ENCODE data around the gene NCOA1. TPM values are rescaled to one million over a fixed set of nuclear protein-coding genes. Genes with fewer than 3 reads are reported as not detected.
"Not testable (repeated sequence)": the region's sequence is repeated elsewhere in the genome, so short reads cannot be mapped to it uniquely, and the experiment has no call there.

The NCOA1 gene
- total RNA-seq, 2 experiments from 2014 or later: 24.4 to 26.2 TPM

- no peak overlapping the region for H3K27ac Mint-ChIP-seq
- peaks cover 2% of the 10 kb centered on the region for H3K36me3 Mint-ChIP-seq
- H3K9me3 Mint-ChIP-seq (ENCODE audit: low read depth): no peaks in the 10 kb centered on the region
- CTCF ChIA-PET: interaction anchor here (1.5 kb wide), 1 partner anchor 9 kb away, joined by 5 read pairs; no protein-coding TSS in a partner anchor
- H3K4me1 Mint-ChIP-seq: peaks cover 43% of the 10 kb centered on the region
- no peak overlapping the region for H3K4me3 Mint-ChIP-seq
- ATAC-seq (no peak), DNase-seq (no peak)
- no peaks in the 10 kb centered on the region for H3K27me3 Mint-ChIP-seq
These were observed 24.8 kb downstream of the NCOA1 start for GRCh38 chr2:24515831-24516230.

GRCh38 chr2:24517247-24517646 lies 26.2 kb downstream of the NCOA1 start:
- ATAC-seq (no peak), DNase-seq (no peak)
- Mint-ChIP-seq H3K4me1 (peaks cover 46% of the 10 kb centered on the region), H3K27ac (peak overlapping the region; percentile 52), H3K9me3 (ENCODE audit: low read depth) (no peaks in the 10 kb centered on the region), H3K4me3 (peak overlapping the region; percentile 40), H3K27me3 (no peaks in the 10 kb centered on the region), H3K36me3 (peaks cover 2% of the 10 kb centered on the region)
- CTCF ChIA-PET: no interaction called here

GRCh38 chr2:24520175-24520574 lies 29.1 kb downstream of the NCOA1 start:
- DNase-seq (no peak), ATAC-seq (no peak)
- Mint-ChIP-seq H3K4me1 (peaks cover 34% of the 10 kb centered on the region), H3K27me3 (no peaks in the 10 kb centered on the region), H3K36me3 (peaks cover 6% of the 10 kb centered on the region), H3K9me3 (ENCODE audit: low read depth) (peaks cover 2% of the 10 kb centered on the region), H3K27ac (no peak overlapping the region), H3K4me3 (no peak overlapping the region)
- CTCF ChIA-PET: interaction anchor here (0.6 to 1.9 kb wide), 3 partner anchors 13 to 101 kb away, joined by 3 to 4 read pairs (median 3); partner anchors contain the start of gene NCOA1

GRCh38 chr2:24521162-24521857 lies 30.3 kb downstream of the NCOA1 start:
- no peak for DNase-seq
- Mint-ChIP-seq H3K27me3 (no peaks in the 10 kb centered on the region), H3K4me3 (no peak overlapping the region), H3K4me1 (peaks cover 31% of the 10 kb centered on the region), H3K36me3 (peaks cover 10% of the 10 kb centered on the region), H3K27ac (peak overlapping the region; percentile 62), H3K9me3 (ENCODE audit: low read depth) (peaks cover 2% of the 10 kb centered on the region)
- CTCF ChIA-PET: interaction anchor here (1.9 kb wide), 1 partner anchor 31 kb away, joined by 4 read pairs; the partner anchor contains the start of gene NCOA1
- ATAC-seq: peak; percentile 52

GRCh38 chr2:24521975-24522639 lies 31.1 kb downstream of the NCOA1 start:
- Mint-ChIP-seq H3K4me3 (no peak overlapping the region), H3K27me3 (no peaks in the 10 kb centered on the region), H3K27ac (peak overlapping the region; percentile 62), H3K9me3 (ENCODE audit: low read depth) (peaks cover 2% of the 10 kb centered on the region), H3K36me3 (peaks cover 10% of the 10 kb centered on the region), H3K4me1 (peaks cover 28% of the 10 kb centered on the region)
- ATAC-seq (peak; percentile 70), DNase-seq (no peak)
- CTCF ChIA-PET: no interaction called here

- CTCF ChIA-PET: interaction anchor here (0.7 kb wide), 1 partner anchor 24 kb away, joined by 3 read pairs; no protein-coding TSS in a partner anchor
- Mint-ChIP-seq H3K9me3 (ENCODE audit: low read depth) (peaks cover 15% of the 10 kb centered on the region), H3K36me3 (peaks cover 39% of the 10 kb centered on the region), H3K4me3 (no peak overlapping the region), H3K27me3 (no peaks in the 10 kb centered on the region), H3K27ac (no peak overlapping the region), H3K4me1 (no peaks in the 10 kb centered on the region)
- ATAC-seq (no peak), DNase-seq (no peak)
These were observed 36.5 kb downstream of the NCOA1 start for GRCh38 chr2:24527536-24527935.

- no peak for DNase-seq
- Mint-ChIP-seq H3K27me3 (no peaks in the 10 kb centered on the region), H3K36me3 (peaks cover 53% of the 10 kb centered on the region), H3K27ac (no peak overlapping the region), H3K9me3 (ENCODE audit: low read depth) (peaks cover 22% of the 10 kb centered on the region), H3K4me1 (peaks cover 3% of the 10 kb centered on the region), H3K4me3 (no peak overlapping the region)
- no peak for ATAC-seq
- CTCF ChIA-PET: no interaction called here
These were observed 39.7 kb downstream of the NCOA1 start for GRCh38 chr2:24530796-24531195.

GRCh38 chr2:24531610-24532009 lies 40.6 kb downstream of the NCOA1 start:
- H3K9me3 Mint-ChIP-seq (ENCODE audit: low read depth): peaks cover 25% of the 10 kb centered on the region
- DNase-seq, H3K4me1 Mint-ChIP-seq, CTCF ChIA-PET, H3K27me3 Mint-ChIP-seq, ATAC-seq, H3K27ac Mint-ChIP-seq, H3K4me3 Mint-ChIP-seq: not testable (repeated sequence)
- peaks cover 55% of the 10 kb centered on the region for H3K36me3 Mint-ChIP-seq

GRCh38 chr2:24532057-24532456 lies 41.0 kb downstream of the NCOA1 start:
- DNase-seq, H3K4me1 Mint-ChIP-seq, H3K27ac Mint-ChIP-seq, H3K27me3 Mint-ChIP-seq, ATAC-seq, H3K4me3 Mint-ChIP-seq, CTCF ChIA-PET: not testable (repeated sequence)
- H3K9me3 Mint-ChIP-seq (ENCODE audit: low read depth): peaks cover 25% of the 10 kb centered on the region
- H3K36me3 Mint-ChIP-seq: peaks cover 59% of the 10 kb centered on the region

GRCh38 chr2:24533574-24533973 lies 42.5 kb downstream of the NCOA1 start:
- CTCF ChIA-PET: not testable (repeated sequence)

GRCh38 chr2:24538720-24539119 lies 47.7 kb downstream of the NCOA1 start:
- CTCF ChIA-PET: no interaction called here
- ATAC-seq: no peak
- Mint-ChIP-seq H3K9me3 (ENCODE audit: low read depth) (peaks cover 21% of the 10 kb centered on the region), H3K4me3 (no peak overlapping the region), H3K27me3 (no peaks in the 10 kb centered on the region), H3K27ac (no peak overlapping the region), H3K4me1 (peaks cover 6% of the 10 kb centered on the region), H3K36me3 (peaks cover 36% of the 10 kb centered on the region)
- no peak for DNase-seq

More at GRCh38 chr2:24533574-24533973, 42.5 kb downstream of the NCOA1 start:
- DNase-seq, H3K27ac Mint-ChIP-seq, H3K27me3 Mint-ChIP-seq, H3K4me1 Mint-ChIP-seq, H3K4me3 Mint-ChIP-seq, ATAC-seq: not testable (repeated sequence)
- peaks cover 23% of the 10 kb centered on the region for H3K9me3 Mint-ChIP-seq (ENCODE audit: low read depth)
- peaks cover 55% of the 10 kb centered on the region for H3K36me3 Mint-ChIP-seq

GRCh38 chr2:24539258-24539657 lies 48.2 kb downstream of the NCOA1 start:
- H3K36me3 Mint-ChIP-seq: peaks cover 41% of the 10 kb centered on the region
- DNase-seq (no peak), ATAC-seq (no peak)
- peaks cover 12% of the 10 kb centered on the region for H3K4me1 Mint-ChIP-seq
- no peak overlapping the region for H3K4me3 Mint-ChIP-seq
- no peaks in the 10 kb centered on the region for H3K27me3 Mint-ChIP-seq
- CTCF ChIA-PET: no interaction called here
- H3K9me3 Mint-ChIP-seq (ENCODE audit: low read depth): peaks cover 26% of the 10 kb centered on the region
- H3K27ac Mint-ChIP-seq: no peak overlapping the region

- CTCF ChIA-PET: no interaction called here
- Mint-ChIP-seq H3K27me3 (no peaks in the 10 kb centered on the region), H3K4me3 (no peak overlapping the region), H3K36me3 (peaks cover 41% of the 10 kb centered on the region), H3K27ac (no peak overlapping the region), H3K4me1 (peaks cover 17% of the 10 kb centered on the region), H3K9me3 (ENCODE audit: low read depth) (peaks cover 26% of the 10 kb centered on the region)
- ATAC-seq: no peak
- DNase-seq: no peak
These were observed 49.0 kb downstream of the NCOA1 start for GRCh38 chr2:24540011-24540477.

- H3K36me3 Mint-ChIP-seq: peaks cover 38% of the 10 kb centered on the region
- H3K27ac Mint-ChIP-seq: no peak overlapping the region
- H3K9me3 Mint-ChIP-seq (ENCODE audit: low read depth): peaks cover 21% of the 10 kb centered on the region
- H3K4me1 Mint-ChIP-seq: peaks cover 20% of the 10 kb centered on the region
- ATAC-seq: no peak
- H3K27me3 Mint-ChIP-seq: no peaks in the 10 kb centered on the region
- H3K4me3 Mint-ChIP-seq: no peak overlapping the region
- DNase-seq: no peak
- CTCF ChIA-PET: no interaction called here
These were observed 50.6 kb downstream of the NCOA1 start for GRCh38 chr2:24541621-24542020.
